GM19025 (cell line): ENCODE measurements around the gene PMF1.
A peak's percentile ranks its signal among the peaks of the same experiment; 100 is the strongest.
"Not testable (repeated sequence)": the region's sequence is repeated elsewhere in the genome, so short reads cannot be mapped to it uniquely, and the experiment has no call there.

Experiments used
- ATAC-seq: cut with Tn5 transposase; IDR thresholded peaks from one replicate; pipeline ENCODE4 v1.9.1; 2021; ENCODE audit warnings: mild to moderate bottlenecking, low read depth, moderate library complexity; ENCODE audit not compliant: unreplicated experiment

Gene PMF1

GRCh38 chr1:156212833-156213643 lies at the start of gene PMF1:
Gene PMF1, plus strand, starts transcription at chr1:156213007. Its CDS starts 9 bp downstream, at chr1:156213016.
- ATAC-seq = peak; percentile 92

- no peak for ATAC-seq
Observed at GRCh38 chr1:156163712-156164111, 49.1 kb upstream of the PMF1 start.

- no peak for ATAC-seq
Observed at GRCh38 chr1:156164125-156164831, 48.5 kb upstream of the PMF1 start.

GRCh38 chr1:156165083-156165482 lies 47.7 kb upstream of the PMF1 start:
- ATAC-seq = no peak

- ATAC-seq = no peak
Observed at GRCh38 chr1:156167536-156167935, 45.3 kb upstream of the PMF1 start.

- ATAC-seq = no peak
Observed at GRCh38 chr1:156172696-156173470, 39.9 kb upstream of the PMF1 start.

GRCh38 chr1:156176610-156177210 lies 36.1 kb upstream of the PMF1 start:
- ATAC-seq = no peak

GRCh38 chr1:156177919-156178654 lies 34.7 kb upstream of the PMF1 start:
- ATAC-seq = no peak

GRCh38 chr1:156180471-156180870 lies 32.3 kb upstream of the PMF1 start:
- no peak for ATAC-seq

- ATAC-seq = not testable (repeated sequence)
Observed at GRCh38 chr1:156181391-156181924, 31.3 kb upstream of the PMF1 start.

- ATAC-seq = not testable (repeated sequence)
Observed at GRCh38 chr1:156182010-156182779, 30.6 kb upstream of the PMF1 start.

GRCh38 chr1:156186347-156187177 lies 26.2 kb upstream of the PMF1 start:
- not testable (repeated sequence) for ATAC-seq

- ATAC-seq = not testable (repeated sequence)
Observed at GRCh38 chr1:156190265-156190664, 22.5 kb upstream of the PMF1 start.

GRCh38 chr1:156191292-156191964 lies 21.4 kb upstream of the PMF1 start:
- ATAC-seq = no peak

- no peak for ATAC-seq
Observed at GRCh38 chr1:156193208-156193487, 19.7 kb upstream of the PMF1 start.

- ATAC-seq = peak; percentile 86
Observed at GRCh38 chr1:156193488-156194299, 19.1 kb upstream of the PMF1 start, which contains the start of gene SLC25A44. Gene SLC25A44, plus strand, starts transcription at chr1:156194104. Its CDS starts 5,744 bp downstream, at chr1:156199848.

- no peak for ATAC-seq
Observed at GRCh38 chr1:156194300-156194652, 18.5 kb upstream of the PMF1 start.
